ENCODE data around the gene LAPTM5.

DNA sequence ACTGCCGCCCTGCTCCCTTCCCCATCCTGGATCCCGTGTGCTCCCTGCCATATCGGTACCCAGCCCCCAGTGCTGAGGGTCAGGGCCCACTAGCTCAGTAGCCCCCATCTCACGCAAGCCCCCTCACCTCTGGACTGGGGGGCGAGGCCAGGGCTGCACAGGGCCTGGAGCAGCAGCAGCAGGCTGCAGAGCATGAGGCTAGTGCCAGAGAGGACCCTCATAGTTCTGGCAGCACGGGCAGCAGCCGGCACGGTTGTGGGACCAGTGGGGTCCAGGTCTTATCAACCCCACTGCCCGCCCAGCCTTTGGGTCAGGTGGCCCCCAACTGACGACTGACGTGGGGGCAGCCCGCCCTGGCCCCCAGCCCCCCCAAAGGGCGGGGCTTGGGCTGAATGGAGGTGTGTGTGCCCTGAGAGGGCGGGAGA, 34.2 kb downstream of the LAPTM5 start, which contains the start of gene MATN1:
- TF ChIP-seq EZH2phosphoT487 (IDR thresholded peaks at IDR 0.05; ENCODE audit: borderline replicate concordance), result no peak
- TF ChIP-seq, protein P1, sequence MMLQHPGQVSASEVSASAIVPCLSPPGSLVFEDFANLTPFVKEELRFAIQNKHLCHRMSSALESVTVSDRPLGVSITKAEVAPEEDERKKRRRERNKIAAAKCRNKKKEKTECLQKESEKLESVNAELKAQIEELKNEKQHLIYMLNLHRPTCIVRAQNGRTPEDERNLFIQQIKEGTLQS (IDR thresholded peaks at IDR 0.05), result no peak
- no peak for TF ChIP-seq TCF7L2 (IDR thresholded peaks at IDR 0.05; ENCODE audit: borderline replicate concordance, extremely low read depth, insufficient read depth, insufficient read length)
- TF ChIP-seq, protein P2, sequence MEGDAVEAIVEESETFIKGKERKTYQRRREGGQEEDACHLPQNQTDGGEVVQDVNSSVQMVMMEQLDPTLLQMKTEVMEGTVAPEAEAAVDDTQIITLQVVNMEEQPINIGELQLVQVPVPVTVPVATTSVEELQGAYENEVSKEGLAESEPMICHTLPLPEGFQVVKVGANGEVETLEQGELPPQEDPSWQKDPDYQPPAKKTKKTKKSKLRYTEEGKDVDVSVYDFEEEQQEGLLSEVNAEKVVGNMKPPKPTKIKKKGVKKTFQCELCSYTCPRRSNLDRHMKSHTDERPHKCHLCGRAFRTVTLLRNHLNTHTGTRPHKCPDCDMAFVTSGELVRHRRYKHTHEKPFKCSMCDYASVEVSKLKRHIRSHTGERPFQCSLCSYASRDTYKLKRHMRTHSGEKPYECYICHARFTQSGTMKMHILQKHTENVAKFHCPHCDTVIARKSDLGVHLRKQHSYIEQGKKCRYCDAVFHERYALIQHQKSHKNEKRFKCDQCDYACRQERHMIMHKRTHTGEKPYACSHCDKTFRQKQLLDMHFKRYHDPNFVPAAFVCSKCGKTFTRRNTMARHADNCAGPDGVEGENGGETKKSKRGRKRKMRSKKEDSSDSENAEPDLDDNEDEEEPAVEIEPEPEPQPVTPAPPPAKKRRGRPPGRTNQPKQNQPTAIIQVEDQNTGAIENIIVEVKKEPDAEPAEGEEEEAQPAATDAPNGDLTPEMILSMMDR (IDR thresholded peaks at IDR 0.05 in 2 of 3, conservative IDR thresholded peaks at IDR 0.05 in 1 of 3; ENCODE audit: borderline replicate concordance in 1 of 3, insufficient read depth in 1 of 3, low read depth in 2 of 3, low read length in 2 of 3), result no peak

Measured in HCT116 (cell line).